ENCODE measurements around the gene TTC8. TPM values are rescaled to one million over a fixed set of nuclear protein-coding genes. Genes with fewer than 3 reads are reported as not detected.

TTC8 gene
- total RNA-seq, 4 donors from 2014 or later: 5.1 to 22.3 (median 13.8) TPM

- TF ChIP-seq POLR2A (IDR thresholded peaks at IDR 0.05) (no peak), CTCF (IDR thresholded peaks at IDR 0.05) (no peak)
- Histone ChIP-seq H3K36me3 (peaks cover 0 to 20% (median 0%) of the 10 kb centered on the region in 3 donors), H3K4me1 (no peaks in the 10 kb centered on the region), H3K27ac (no peak overlapping the region), H3K27me3 (no peaks in the 10 kb centered on the region), H3K9me3 (no peaks in the 10 kb centered on the region), H3K4me3 (no peak overlapping the region)
- DNase-seq: no peak
These were observed 47.0 kb downstream of the TTC8 start for GRCh38 chr14:88871429-88871828.

DNA sequence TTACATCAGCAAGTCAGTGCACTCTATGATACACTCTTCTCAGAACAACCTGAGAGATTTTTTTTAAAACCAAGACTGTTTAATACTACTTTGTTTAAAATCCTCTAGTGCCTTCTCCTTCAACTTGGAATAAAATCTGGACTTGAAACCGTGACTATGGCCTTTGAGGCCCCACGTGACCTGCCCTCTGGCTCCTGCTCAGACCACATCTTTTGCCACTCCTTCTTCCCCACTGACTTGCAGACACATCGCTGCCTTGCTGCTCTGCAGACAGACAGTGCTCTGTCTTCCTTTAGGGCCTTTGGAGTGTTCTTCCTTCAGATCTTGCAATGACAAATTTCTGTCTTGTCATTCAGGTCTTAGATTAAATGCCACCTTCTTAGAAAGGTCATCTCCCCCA lies 48.5 kb downstream of the TTC8 start:
- DNase-seq: no peak
- Histone ChIP-seq H3K27me3 (no peaks in the 10 kb centered on the region), H3K27ac (no peak overlapping the region), H3K4me3 (no peak overlapping the region), H3K9me3 (no peaks in the 10 kb centered on the region), H3K4me1 (no peaks in the 10 kb centered on the region), H3K36me3 (peaks cover 0 to 21% (median 0%) of the 10 kb centered on the region in 3 donors)
- TF ChIP-seq POLR2A (IDR thresholded peaks at IDR 0.05) (no peak), CTCF (IDR thresholded peaks at IDR 0.05) (no peak)

GRCh38 chr14:88877192-88877591 lies 52.7 kb downstream of the TTC8 start:
- no peaks in the 10 kb centered on the region for H3K4me1 ChIP-seq
- H3K36me3 ChIP-seq: peaks cover 0 to 9% (median 0%) of the 10 kb centered on the region in 3 donors
- no peak for DNase-seq
- H3K9me3 ChIP-seq: no peaks in the 10 kb centered on the region
- TF ChIP-seq CTCF (IDR thresholded peaks at IDR 0.05) (no peak), POLR2A (IDR thresholded peaks at IDR 0.05) (no peak)
- H3K27ac ChIP-seq: no peak overlapping the region
- no peak overlapping the region for H3K4me3 ChIP-seq
- H3K27me3 ChIP-seq: no peaks in the 10 kb centered on the region

GRCh38 chr14:88879022-88879421 lies 54.6 kb downstream of the TTC8 start:
- Histone ChIP-seq H3K4me1 (no peaks in the 10 kb centered on the region), H3K27me3 (no peaks in the 10 kb centered on the region), H3K27ac (no peak overlapping the region), H3K4me3 (no peak overlapping the region), H3K9me3 (no peaks in the 10 kb centered on the region), H3K36me3 (peaks cover 0 to 4% (median 0%) of the 10 kb centered on the region in 3 donors)
- TF ChIP-seq CTCF (IDR thresholded peaks at IDR 0.05) (no peak), POLR2A (IDR thresholded peaks at IDR 0.05) (no peak)
- no peak for DNase-seq

DNA sequence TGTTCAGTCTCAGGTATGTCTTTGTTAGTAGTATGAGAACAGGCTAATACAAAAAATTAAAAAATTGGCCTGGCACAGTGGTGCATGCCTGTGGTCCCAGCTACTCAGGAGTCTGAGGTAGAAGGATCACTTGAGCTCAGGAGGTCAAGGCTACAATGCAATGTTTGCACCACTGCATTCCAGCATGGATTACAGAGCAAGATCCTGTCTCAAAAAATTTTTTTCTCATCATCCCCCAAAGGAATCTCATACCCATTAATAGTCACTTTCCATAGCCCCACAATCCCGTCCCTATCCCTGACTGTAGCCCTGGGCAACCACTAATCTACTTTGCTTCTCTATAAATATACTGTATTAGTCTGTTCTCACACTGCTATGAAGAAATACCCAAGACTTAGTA lies 57.8 kb downstream of the TTC8 start:
- no peaks in the 10 kb centered on the region for H3K9me3 ChIP-seq
- H3K4me1 ChIP-seq: no peaks in the 10 kb centered on the region
- H3K27me3 ChIP-seq: no peaks in the 10 kb centered on the region
- H3K27ac ChIP-seq: no peak overlapping the region
- H3K4me3 ChIP-seq: no peak overlapping the region
- TF ChIP-seq CTCF (IDR thresholded peaks at IDR 0.05) (no peak), POLR2A (IDR thresholded peaks at IDR 0.05) (no peak)
- no peak for DNase-seq
- peaks cover 0 to 4% (median 0%) of the 10 kb centered on the region in 3 donors for H3K36me3 ChIP-seq

GRCh38 chr14:88895116-88895515 lies 70.7 kb downstream of the TTC8 start:
- Histone ChIP-seq H3K27me3 (no peaks in the 10 kb centered on the region), H3K27ac (no peak overlapping the region), H3K4me1 (no peaks in the 10 kb centered on the region), H3K36me3 (no peaks in the 10 kb centered on the region), H3K9me3 (no peaks in the 10 kb centered on the region), H3K4me3 (no peak overlapping the region)
- TF ChIP-seq CTCF (IDR thresholded peaks at IDR 0.05): no peak
- TF ChIP-seq POLR2A (IDR thresholded peaks at IDR 0.05): no peak
- no peak for DNase-seq

All from Peyer's patch (tissue), 4 donors.